Activated naive CD8-positive, alpha-beta T cell (primary cell): Measurements from ENCODE around the gene HES4.
A peak's percentile ranks its signal among the peaks of the same experiment; 100 is the strongest.
"Not testable (repeated sequence)": the region's sequence is repeated elsewhere in the genome, so short reads cannot be mapped to it uniquely, and the experiment has no call there.

Experiments
- H3K27ac Mint-ChIP-seq: one replicate; pipeline ENCODE4 v1.8.0; 2021; ENCODE audit warnings: mixed read lengths
- H3K27me3 Mint-ChIP-seq: one replicate; pipeline ENCODE4 v1.8.0; 2021; ENCODE audit warnings: mixed read lengths
- H3K36me3 Mint-ChIP-seq: one replicate; pipeline ENCODE4 v1.8.0; 2021; ENCODE audit warnings: mixed read lengths
- H3K4me1 Mint-ChIP-seq: one replicate; pipeline ENCODE4 v1.8.0; 2021; ENCODE audit warnings: low read depth, mixed read lengths
- H3K4me3 Mint-ChIP-seq: one replicate; pipeline ENCODE4 v1.8.0; 2021; ENCODE audit warnings: mild to moderate bottlenecking, mixed read lengths
- H3K9me3 Mint-ChIP-seq: one replicate; pipeline ENCODE4 v1.8.0; 2021; ENCODE audit warnings: low read depth, mixed read lengths

Gene HES4

DNA sequence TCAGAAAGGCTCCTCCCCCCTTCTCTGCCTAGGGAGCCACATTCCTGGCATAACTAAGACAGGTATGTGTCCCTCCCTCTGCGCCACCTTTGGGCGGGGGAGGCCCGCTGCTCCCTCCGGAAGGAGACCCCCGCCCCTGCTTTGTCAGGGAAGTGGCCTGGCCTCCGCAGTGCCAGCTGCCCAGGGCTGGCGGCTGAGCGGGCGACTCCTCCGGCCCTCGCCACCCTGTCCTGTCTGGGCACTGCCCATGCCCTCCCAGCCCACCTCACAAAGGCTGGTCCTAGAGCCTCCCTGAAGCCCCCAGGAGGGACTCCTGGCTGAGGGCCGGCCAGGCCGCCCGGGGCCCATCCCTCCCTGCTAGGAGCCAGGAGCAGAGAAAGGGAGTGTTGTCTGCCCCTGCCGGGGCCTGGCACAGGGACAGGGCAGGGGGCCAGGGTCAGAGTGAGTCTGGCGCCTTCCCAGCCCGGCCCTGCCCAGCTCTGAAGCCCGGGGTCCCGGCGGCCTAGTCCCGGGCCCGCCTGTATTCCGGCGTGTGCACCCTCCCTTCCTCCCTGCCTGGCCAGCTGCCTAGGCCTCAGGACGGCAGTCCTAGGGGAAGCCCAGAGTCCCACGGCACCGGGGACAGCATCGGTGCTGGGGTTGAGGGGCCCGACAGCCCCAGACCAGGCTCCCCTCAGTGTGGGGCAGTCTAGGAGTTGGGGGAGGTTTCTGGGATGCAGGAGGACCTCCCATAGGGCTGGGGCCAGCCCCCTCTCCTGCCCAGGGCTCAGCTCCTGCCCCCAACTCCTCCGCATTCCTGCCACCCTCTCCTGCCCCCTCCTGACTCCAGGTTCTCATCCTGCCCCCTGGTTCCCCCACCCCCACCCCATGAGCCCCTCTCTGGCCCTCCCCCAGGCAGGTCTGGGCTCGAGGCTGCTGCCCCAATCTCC, 25.1 kb upstream of the HES4 start:
- Mint-ChIP-seq H3K4me3 (no peak overlapping the region), H3K27me3 (no peaks in the 10 kb centered on the region), H3K27ac (no peak overlapping the region), H3K4me1 (peaks cover 5% of the 10 kb centered on the region), H3K36me3 (no peaks in the 10 kb centered on the region), H3K9me3 (no peaks in the 10 kb centered on the region)

DNA sequence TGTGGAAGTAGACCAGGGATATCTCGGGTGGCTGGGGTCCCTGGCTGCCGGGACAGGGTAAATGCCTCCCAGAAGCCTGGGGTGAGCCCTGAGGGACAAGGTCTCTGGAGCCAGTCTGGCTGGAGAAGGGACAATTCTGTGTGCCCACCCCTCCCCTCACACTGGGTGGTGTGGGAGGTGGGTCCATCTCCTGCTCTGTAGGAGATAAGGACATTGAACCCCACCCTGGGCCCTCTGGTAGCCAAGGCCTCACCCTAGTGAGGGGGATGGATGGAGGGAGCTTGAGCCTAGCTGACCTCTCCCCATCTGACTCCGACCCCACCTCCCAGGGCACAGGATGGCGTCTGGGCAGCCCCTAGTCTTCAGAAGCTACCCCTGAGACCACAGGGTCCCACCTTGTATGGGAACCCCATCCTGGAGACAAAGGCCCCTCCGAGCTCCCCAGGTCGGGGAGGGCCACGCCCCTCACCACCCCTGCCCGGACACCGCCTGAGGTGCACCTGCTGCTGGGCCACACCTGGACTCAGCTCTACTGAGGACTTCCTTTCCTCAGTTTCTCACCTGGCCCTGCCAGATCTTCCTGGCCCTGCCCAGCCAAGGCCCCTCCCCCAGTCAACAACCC, 24.4 kb upstream of the HES4 start:
- peaks cover 5% of the 10 kb centered on the region for H3K4me1 Mint-ChIP-seq
- H3K4me3 Mint-ChIP-seq, result no peak overlapping the region
- no peaks in the 10 kb centered on the region for H3K36me3 Mint-ChIP-seq
- no peaks in the 10 kb centered on the region for H3K27me3 Mint-ChIP-seq
- no peaks in the 10 kb centered on the region for H3K9me3 Mint-ChIP-seq
- H3K27ac Mint-ChIP-seq, result no peak overlapping the region

DNA sequence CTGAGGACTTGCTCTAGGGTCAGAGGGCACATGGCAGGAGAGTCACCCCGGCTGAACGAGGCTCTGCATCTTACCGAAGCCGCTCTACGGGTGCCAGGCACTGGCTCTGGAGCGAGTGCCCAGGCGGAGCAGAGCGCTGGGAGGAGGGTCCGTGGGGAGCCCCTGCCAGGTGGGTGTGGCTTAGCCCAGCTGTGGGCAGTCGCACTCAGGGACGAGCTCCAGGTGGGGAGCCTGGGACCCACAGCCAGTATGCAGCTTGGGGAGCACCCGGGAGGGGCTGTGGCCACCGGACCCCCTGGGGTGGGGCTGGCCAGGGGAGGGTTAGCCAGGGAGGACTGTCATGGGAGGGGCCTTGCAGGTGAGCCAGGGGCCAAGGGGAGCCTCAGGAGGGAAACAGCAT, 23.8 kb upstream of the HES4 start:
- Mint-ChIP-seq H3K27ac (no peak overlapping the region), H3K27me3 (no peaks in the 10 kb centered on the region), H3K4me1 (peaks cover 7% of the 10 kb centered on the region), H3K9me3 (no peaks in the 10 kb centered on the region), H3K4me3 (no peak overlapping the region), H3K36me3 (no peaks in the 10 kb centered on the region)

DNA sequence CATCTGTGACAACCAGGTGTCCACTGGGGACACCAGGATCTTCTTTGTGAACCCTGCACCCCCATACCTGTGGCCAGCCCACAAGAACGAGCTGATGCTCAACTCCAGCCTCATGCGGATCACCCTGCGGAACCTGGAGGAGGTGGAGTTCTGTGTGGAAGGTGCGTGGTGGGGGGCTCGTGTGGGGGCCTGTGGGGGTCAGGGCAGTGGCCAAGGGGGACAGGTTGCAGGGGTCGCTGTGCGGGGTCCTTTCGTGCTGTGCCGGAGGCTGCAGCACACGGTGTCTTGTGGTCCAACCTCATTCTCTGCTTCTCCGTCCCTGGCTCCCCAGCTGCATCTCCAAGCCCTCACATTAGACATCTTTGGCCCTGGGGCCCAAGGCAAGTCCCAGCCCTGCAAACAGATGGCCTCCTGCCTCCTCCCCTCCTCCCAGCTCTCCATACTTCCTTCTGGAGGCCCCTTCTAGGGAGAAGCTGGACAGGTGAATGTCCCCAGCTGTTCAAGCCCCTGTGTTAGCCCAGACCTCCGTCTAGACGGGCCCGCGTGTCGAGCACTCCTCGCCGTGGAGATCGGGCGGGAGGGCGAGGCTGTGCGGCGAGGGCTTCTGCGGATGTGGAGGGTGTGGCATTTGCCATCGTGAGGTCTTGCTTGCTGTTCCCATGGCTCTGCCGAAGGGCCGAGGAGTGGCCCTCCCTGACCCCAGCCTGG, 22.6 kb upstream of the HES4 start:
- H3K4me3 Mint-ChIP-seq, result no peak overlapping the region
- H3K4me1 Mint-ChIP-seq, result peaks cover 9% of the 10 kb centered on the region

DNA sequence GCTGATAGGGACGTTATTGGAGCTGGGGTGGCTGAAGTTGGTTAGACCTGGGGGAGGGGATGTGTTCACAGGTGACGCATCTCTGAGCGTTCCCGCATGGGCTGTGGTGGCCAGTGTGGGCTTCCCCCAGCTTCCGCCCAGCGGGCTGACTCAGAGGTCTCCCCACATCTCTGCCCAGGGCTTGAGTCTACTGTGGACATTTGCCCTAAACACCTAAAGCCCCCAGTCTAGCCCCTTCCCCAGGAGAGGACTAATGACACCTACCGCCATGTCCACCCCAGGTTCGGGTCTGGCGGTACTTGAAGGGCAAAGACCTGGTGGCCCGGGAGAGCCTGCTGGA, 22.0 kb upstream of the HES4 start:
- Mint-ChIP-seq H3K9me3 (no peaks in the 10 kb centered on the region), H3K4me1 (peaks cover 13% of the 10 kb centered on the region), H3K27ac (no peak overlapping the region), H3K4me3 (no peak overlapping the region), H3K27me3 (no peaks in the 10 kb centered on the region), H3K36me3 (peaks cover 2% of the 10 kb centered on the region)

More for the DNA sequence above, 22.6 kb upstream of the HES4 start:
- Mint-ChIP-seq H3K36me3 (no peaks in the 10 kb centered on the region), H3K27me3 (no peaks in the 10 kb centered on the region), H3K9me3 (no peaks in the 10 kb centered on the region), H3K27ac (no peak overlapping the region)

DNA sequence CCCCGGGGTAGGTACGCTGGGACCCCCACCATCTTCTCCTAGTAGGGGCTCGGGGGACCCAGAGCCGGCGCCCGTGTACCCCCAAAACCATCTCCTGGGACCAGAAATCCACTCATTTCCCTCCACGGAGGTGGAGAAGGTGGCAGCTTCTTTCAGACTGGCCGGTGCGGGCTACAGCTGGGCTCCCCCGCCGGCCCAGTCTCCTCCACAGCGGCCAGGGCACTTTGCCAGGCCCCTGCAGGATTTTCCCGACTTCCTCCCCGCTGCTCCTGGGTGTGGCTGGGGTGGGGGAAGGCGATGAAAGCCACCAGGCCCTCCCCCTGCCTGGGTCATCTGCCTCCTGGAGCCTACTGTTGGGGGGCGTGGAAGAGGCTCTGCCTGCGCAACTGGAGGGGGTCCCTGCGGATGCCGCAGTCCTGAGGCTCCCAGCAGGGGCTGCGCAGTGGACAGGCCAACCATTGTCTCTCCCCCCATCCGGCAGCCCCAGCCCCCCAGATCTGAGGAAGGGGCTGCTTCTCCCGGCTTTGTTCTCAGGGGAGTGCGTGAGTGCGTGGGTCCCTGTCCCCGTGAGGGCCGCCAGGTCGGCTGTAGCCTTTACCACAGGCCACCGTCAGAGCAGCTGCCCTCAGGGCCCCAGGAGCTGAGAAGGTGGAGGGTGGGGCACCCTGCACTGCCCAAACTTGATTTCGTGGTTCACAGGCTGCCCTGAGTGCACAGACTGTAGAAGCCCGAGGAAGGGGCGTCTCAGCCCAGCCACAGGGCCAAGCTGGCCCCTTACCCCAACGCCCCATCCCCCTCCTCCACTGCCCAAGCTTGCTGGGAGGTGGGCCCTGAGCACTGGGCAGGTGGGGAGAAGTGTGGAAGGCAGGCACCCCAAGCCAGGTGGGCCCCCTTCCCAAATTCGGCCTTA, 21.4 kb upstream of the HES4 start:
- Mint-ChIP-seq H3K27ac (no peak overlapping the region), H3K9me3 (no peaks in the 10 kb centered on the region), H3K27me3 (no peaks in the 10 kb centered on the region), H3K36me3 (peaks cover 2% of the 10 kb centered on the region), H3K4me1 (peaks cover 13% of the 10 kb centered on the region), H3K4me3 (no peak overlapping the region)

DNA sequence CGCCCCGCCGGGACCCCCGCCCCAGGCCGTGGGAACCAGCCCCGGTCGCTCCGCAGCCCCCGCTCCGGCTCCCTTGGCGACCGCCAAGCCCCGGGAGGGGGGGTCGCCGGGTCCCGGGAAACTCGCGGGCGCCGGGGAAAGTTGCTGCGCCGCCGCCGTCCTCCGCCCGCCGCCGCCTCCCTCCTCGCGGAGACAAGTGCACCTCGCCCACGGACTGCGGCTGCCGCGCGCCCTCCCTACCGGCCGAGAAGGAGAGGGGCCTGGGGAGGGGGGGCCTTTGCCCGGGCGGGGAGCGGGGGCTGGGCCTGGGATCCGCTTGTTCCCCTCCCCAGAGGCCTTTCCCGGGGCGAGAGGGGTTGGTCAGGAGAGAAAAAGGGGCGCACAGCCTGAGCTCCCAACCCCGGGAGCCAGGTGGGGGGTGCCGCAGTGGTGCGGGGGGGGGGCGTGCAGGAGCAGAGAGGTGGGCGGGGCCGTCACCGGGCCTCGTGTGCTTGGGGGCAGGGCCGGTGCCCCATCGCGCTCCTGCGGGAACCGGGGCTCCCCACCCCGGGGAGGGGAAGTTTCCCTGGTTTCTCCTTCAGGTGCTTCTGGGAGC, 20.6 kb upstream of the HES4 start:
- no peaks in the 10 kb centered on the region for H3K9me3 Mint-ChIP-seq
- H3K4me3 Mint-ChIP-seq, result no peak overlapping the region
- no peak overlapping the region for H3K27ac Mint-ChIP-seq
- H3K36me3 Mint-ChIP-seq, result peaks cover 2% of the 10 kb centered on the region
- H3K4me1 Mint-ChIP-seq, result peaks cover 13% of the 10 kb centered on the region
- no peaks in the 10 kb centered on the region for H3K27me3 Mint-ChIP-seq

DNA sequence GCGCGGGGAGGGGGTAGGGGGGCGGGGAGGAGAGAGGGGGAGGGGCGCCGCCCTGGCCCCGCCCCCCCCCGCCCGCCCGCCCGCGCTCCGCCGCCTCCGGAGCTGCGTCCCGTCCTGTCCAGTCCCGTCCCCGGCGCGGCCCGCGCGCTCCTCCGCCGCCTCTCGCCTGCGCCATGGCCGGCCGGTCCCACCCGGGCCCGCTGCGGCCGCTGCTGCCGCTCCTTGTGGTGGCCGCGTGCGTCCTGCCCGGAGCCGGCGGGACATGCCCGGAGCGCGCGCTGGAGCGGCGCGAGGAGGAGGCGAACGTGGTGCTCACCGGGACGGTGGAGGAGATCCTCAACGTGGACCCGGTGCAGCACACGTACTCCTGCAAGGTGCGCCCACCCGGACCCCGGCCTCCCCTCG, 20.1 kb upstream of the HES4 start, which contains the start of gene AGRN:
AGRN (plus strand) TSS at position 121 of the 405 bp plus-strand sequence; CDS start at position 174, 53 bp downstream.
- peak within 1 kb of the TSS; percentile 73 for H3K4me3 Mint-ChIP-seq
- H3K27ac Mint-ChIP-seq, result no peak within 1 kb of the TSS
- no peaks in the 10 kb centered on the region for H3K27me3 Mint-ChIP-seq
- peaks cover 2% of the 10 kb centered on the region for H3K36me3 Mint-ChIP-seq
- H3K4me1 Mint-ChIP-seq, result peaks cover 13% of the 10 kb centered on the region
- H3K9me3 Mint-ChIP-seq, result no peaks in the 10 kb centered on the region

DNA sequence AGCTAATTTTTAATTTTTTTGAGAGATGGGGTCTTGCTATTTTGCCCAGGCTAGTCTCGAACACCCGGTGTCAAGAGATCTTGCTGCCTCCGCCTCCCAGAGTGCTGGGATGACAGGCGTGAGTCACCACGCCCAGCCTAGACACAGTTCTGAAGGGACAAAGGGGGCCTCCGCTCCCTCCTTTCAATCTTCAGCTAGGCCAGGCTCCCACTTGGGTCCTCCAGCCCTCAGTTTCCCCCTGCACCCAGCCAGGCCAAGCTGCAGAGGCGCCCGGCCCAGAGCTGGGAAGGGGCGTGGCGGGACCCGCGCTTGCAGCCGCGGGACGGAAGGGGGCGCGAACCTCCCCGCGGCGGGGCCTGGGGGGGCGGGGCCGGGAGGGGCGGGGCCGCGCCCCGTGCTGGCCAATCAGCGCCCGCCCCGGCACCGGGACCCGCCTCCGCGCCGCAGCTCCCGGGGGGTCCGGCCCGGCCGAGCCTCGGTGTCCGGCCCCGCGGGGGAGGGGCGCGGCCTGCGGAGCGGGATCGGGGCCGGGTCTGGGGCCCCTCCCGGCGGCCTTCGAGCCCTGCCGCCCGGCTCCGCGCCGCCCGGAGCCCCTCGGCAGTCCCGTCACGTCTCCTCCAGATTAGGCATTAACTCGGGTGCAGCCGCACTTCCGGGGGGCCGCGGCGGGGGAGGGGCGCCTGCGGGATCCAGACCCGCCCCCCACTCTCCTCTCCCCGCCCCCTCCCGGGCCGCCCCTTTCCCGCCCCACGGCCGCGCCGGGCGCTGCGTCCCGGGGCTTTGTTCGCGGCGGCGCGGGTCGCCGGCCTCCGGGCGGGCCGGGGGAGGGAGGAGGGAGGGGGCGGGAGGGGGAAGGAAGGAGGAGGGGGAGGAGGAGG, 19.5 kb upstream of the HES4 start:
- peak overlapping the region; percentile 73 for H3K4me3 Mint-ChIP-seq
- H3K9me3 Mint-ChIP-seq, result no peaks in the 10 kb centered on the region
- peaks cover 2% of the 10 kb centered on the region for H3K36me3 Mint-ChIP-seq
- no peaks in the 10 kb centered on the region for H3K27me3 Mint-ChIP-seq
- no peak overlapping the region for H3K27ac Mint-ChIP-seq
- H3K4me1 Mint-ChIP-seq, result peaks cover 19% of the 10 kb centered on the region

DNA sequence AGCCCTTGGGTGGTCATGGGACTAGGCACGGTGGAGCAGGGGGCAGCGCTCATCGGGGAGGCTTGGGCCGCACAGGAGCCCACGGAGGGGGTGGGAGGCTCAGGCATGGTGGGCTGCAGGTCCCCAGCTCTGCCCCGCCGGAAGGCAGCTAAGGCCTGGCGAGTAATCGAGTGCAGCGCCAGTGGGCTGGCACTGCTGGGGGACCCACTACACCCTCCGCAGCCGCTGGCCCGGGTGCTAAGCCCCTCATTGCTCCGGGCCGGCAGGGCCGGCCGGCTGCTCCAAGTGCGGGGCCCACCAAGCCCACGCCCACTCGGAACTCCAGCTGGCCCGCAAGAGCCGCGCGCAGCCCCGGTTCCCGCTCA, 18.4 kb upstream of the HES4 start:
- not testable (repeated sequence) for H3K27me3 Mint-ChIP-seq, H3K4me3 Mint-ChIP-seq, H3K9me3 Mint-ChIP-seq, H3K36me3 Mint-ChIP-seq, H3K27ac Mint-ChIP-seq
- peaks cover 27% of the 10 kb centered on the region for H3K4me1 Mint-ChIP-seq

DNA sequence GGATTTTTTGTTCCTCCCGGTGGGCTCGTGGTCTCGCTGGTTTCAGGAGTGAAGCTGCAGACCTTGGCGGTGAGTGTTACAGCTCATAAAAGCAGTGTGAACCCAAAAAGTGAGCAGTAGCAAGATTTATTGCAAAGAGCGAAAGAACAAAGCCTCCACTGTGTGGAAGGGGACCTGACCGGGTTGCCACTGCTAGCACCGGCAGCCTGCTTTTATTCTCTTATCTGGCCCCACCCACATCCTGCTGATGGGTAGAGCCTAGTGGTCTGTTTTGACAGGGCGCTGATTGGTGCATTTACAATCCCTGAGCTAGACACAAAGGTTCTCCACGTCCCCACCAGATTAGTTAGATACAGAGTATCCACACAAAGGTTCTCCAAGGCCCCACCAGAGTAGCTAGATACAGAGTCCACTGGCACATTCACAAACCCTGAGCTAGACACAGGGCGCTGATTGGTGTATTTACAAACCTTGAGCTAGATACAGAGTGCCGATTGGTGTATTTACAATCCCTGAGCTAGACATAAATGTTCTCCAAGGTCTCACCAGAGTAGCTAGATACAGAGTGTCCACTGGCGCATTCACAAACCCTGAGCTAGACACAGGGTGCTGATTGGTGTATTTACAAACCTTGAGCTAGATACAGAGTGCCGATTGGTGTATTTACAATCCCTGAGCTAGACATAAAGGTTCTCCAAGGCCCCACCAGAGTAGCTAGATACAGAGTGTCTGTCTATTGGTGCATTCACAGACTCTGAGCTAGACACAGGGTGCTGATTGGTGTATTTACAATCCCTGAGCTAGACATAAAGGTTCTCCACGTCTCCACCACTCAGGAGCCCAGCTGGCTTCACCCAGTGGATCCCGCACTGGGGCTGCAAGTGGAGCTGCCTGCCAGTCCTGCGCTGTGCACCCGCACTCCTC, 17.8 kb upstream of the HES4 start:
- H3K36me3 Mint-ChIP-seq, H3K27me3 Mint-ChIP-seq, H3K9me3 Mint-ChIP-seq, H3K27ac Mint-ChIP-seq: not testable (repeated sequence)
- H3K4me1 Mint-ChIP-seq, result peaks cover 31% of the 10 kb centered on the region
- H3K4me3 Mint-ChIP-seq, result peak overlapping the region; percentile 32

DNA sequence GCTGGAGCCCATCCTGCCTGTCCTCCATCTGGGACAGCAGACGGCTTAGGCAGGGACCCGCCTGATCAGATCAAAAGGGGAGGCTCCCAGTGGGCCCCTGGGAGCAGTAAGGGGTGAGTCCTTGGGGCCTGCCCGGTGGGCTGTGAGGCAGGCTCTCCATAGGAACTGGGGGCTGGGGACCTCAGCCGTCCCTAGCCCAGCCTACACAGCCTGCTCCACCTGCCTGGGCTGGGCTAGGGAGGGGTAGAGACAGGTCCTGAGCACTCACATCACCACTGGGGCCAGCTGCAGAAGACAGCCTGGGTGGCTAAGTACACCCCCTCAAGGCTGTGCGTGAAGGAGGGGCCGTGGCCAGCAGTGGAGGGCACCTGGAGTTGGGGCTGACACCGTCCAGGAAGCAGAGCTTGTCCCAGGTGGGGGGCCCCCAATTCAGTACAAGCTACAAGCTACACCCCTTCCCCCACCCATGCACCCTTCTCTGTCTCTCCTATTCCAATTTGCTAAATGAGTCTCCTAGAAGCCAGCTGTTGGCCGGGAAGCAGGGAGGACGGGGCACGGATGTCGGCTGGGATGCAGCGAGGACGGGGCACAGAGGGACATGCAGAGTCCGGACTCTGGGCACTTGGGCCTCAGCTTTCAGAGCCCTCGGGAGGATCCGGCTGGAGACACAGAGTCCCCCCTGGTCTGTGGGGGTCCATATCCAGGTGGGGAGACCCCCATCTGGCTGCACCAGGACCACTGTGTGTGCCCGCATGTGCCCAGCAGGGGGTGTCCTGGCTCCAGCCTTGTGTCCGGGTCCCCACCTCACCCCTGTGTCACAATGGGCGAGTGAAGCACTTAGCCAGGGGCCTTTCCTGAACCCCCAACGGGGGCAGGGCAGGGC, 15.1 kb upstream of the HES4 start:
- Mint-ChIP-seq H3K4me1 (peaks cover 32% of the 10 kb centered on the region), H3K27ac (peak overlapping the region; percentile 93)

More for the DNA sequence above, 15.1 kb upstream of the HES4 start:
- Mint-ChIP-seq H3K4me3 (peak overlapping the region; percentile 94), H3K27me3 (no peaks in the 10 kb centered on the region), H3K36me3 (peaks cover 2% of the 10 kb centered on the region), H3K9me3 (no peaks in the 10 kb centered on the region)
